Stimulated activated CD4-positive, alpha-beta T cell treated with anti-CD3 and anti-CD28 coated beads, Interleukin-2, amount 100 ng/mL, for 48 hours (primary cell): Measurements from ENCODE around the gene BAHCC1.

ENCODE experiments used
- DNase-seq, 2 donors: peaks; one replicate each; pipeline ENCODE4 v3.0.0-alpha.2; 2020

BAHCC1 gene

DNA sequence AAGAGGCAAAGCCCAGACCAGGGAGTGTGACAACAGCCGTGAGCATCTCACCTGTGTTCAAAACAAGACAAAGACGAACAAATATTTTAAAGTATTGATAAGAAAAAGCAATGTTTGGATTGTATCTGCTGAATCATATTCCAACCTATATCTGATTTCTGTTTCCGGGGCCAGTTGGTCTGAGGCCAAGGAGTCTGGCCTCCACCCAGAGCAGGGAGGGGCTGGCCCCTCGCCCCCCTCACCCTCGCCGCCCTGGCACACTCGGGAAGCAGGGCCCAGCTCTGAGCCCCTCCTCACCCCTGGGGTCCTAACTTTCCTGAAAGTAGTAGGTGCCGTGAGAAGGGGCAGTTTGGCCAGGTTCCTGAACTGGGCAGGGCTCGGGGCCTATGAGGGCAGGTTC lies 69.3 kb downstream of the BAHCC1 start:
- no peak for DNase-seq

DNA sequence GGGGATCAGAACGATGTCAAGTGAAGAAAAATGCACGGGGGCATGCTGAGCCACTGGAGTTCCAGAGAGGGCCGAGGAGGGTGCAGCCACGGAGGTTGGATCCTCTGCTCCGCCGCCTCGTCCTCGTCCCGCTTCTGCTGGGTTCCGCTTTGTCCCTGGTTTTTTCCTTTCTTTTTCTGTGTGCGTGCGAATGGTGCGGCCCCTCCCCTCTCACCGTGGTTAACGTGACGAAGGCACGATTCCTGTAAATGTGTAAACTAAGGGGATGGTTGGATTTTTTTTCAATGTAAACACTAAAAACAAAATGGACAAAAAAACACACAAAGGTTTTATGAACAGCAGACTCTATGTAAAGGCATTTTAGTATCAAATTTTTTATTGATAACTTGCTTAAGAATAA lies 70.7 kb downstream of the BAHCC1 start:
- DNase-seq: no peak

DNA sequence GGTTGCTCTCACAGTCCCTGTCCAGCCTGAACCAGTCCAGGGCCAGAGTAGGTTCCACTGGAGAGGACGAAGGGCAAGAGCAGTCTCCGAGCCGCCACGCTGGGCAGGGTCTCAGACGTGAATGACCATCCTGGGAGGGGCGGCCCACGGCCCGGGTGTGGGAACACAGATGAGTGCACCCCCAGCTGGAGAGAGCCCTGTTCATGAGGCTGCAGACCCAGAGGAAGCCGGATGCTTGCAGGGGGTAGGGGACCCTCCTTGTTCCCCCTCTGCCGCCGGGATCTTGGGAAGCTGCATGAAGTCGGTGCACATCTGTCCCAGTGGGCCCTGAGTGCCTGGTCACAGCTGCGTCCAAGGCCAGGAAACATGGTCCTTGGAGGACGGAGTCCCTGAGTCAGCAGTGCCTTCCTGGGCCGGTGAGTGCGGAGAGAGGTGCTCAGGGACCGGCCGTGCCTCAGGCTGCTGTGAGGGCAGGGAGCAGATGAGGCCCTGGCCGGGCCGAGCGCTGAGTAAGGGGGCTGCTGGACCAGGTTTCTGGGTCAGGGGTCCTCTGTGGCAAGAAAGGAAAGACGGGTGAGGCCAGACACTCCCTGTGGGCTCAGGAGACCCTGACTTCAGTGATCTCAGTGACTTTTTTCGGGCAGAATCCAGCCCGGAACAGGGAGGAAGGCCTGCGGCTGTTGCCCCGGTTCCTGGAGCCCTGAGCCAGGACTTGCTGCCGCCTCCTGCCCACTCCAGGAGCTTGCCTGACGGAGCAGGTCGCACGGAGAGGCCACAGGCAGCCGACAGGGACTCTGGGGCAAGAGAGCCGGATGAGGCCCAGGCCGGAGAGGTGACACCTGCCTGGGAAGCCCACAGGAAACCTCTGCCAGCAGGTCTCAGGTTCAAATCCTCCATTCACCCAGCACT lies 71.6 kb downstream of the BAHCC1 start:
- DNase-seq: no peak

DNA sequence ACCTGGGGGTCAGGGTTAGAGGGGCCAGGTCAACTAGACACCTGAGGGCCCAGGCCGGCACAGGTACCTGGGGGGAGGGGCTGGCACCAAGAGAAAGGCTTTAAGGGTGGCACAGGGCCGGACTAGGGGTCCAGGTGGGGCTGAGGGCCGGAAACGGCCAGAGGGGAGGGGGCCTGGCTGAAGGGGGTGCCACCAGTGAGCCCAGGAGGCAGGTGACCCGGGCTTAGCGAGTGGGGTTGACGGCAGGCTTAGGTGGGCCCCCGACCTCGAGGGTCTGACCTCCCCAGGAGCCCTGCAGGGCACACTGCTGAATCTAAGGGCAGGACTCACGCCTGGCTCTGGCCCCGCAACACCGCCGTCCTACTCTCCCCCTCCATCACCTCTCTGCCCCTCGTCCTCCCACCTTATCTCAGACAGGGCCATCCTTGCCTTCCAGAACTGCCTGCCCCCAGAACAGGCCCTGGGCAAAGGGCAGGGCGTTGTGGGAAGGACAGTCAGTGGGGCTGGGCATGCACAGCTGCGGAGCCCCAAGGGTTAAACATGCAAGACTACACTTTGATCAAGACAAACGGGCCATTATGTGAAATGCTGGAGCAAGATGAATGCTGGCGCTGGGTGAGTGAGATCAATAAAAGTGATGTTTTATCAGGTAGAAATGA lies 73.0 kb downstream of the BAHCC1 start:
- DNase-seq: no peak

DNA sequence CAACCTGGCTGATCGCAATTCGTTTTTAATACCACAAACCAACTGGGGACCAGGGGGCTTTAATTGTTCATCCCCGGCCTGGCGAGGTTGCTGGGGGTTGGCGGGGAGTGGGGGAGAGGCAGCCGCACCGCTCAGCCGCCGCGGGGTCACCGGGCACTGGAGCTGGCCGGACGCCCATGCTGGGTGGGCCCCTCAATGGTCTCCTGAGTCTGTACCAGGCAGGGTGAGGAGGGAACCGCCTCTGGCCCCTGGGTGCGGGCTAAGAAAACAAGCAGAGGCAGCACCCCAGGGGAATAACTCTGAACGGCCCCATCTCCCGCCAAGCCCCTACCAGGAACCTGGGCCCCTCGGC lies 73.5 kb downstream of the BAHCC1 start:
- DNase-seq: no peak

DNA sequence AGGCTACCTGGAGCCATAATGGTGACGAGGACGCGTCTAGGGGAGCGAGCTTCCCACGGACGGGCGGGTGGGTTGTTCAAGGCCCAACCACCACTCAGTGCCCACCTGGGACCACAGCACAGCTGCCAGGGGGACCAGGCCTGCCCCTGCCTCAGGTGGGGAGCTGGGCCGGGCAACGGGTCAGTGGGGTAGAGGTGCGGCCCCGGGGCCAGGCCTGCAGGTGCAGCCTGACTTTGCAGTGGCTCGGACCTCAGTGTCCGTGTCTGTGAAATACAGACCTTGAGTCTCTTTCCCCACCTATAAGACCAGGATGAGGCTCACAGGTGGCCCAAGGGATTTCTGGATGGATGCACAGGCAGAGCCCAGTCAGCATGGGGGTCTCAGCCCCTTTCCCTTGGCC lies 74.0 kb downstream of the BAHCC1 start:
- DNase-seq: no peak

DNA sequence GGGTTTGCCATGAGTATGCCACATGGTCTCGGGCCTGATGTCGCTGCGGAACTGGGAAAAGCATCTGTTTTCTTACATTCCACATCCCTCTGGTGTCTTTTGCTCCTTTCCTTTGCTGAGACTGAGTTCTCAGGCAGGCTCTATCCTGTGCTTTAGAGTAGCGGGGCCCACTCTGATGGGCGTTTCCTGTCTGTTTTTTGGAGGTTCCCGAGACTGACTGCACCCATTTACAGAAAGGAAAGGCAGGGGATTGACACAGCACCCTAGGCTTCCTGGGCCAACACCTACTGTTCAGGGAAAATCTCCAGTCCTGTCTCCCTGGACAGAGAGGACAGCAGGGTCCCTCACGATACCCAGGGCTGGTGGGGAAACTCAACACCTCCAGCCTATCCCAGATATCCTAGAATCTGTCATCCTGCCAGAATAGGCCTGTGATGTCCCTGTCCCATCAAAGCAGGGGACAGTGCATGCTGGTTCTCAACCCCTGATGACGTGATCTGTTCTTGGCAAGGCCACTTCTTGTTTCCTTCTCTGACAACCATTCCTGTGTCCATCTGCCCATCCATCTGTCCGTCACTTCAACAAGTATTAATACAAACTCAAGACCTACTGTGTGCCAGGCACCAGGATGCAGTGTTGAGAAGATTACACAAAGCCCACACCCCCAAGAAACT lies 75.2 kb downstream of the BAHCC1 start:
- no peak for DNase-seq

DNA sequence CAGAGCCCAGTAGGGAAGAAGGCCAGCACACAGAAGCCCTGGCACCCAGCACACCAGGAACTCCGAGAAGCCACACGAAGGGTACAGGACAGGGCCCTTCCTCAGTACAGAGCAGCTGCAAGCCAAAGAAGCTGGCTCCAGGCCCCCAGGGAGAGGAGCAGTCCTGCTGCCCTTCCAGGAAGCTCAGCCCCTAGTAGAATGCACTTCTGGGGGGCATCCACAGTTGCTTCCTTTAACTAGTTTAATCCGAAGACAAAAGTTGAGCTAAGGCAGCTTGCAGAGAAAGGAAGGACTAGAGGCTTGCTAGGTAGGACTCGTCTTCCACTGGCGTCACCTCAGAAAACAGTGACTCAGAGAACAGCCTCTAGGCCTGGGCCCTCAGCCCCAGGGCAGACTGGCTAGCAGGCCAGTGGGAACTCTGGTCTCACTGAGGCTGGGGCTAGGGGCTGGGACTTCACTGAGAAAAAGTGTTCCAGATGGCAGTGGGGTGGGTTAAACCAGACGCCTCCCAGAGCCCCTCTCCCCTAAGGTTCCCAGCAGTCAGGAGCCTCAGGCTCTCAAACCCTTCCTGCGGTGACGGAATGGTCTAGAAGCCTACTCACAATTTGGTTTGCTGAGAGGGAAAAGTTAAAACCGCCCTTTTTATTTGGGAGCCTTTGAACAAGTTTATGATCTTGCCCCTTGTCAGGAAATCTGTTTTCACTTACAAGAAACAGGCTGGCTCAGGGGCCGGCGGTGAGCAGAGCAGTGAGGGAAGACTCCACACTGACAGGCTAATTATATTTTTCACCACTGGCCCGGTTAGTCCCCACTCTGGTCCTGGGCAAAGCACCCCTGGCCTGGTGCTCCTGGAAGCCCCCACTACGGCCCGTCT lies 75.9 kb downstream of the BAHCC1 start:
- DNase-seq: no peak

DNA sequence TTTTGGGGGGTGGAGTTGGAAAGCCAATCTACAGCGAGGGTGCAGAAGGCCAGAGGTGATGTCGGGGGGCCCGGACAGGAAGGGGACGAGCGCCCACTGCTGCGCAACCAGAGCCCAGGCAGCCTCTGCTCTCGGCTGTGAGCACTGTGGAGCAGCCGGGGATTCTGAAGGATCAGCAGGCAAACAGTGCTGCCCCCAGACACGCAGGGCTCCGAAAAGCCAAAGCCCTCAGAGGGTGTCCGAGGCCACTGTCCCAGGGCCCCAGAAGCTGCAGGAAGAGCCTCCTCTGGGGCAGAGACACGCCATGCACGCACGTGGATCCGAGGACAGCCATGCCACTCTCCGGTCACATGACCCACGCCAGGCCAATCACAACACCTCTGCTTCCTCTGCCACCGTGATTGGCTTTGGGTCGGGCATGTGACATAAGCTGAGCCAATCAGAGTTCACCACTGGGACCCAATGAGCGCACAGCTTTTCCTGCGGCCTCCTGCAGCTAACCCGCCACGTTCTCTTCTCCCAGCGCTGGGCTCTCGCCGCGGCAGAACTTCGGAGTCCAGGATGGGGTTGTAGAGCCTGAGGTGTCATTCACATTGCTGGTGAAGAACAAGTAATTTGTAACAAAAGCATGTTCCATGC lies 76.7 kb downstream of the BAHCC1 start:
- DNase-seq: no peak

DNA sequence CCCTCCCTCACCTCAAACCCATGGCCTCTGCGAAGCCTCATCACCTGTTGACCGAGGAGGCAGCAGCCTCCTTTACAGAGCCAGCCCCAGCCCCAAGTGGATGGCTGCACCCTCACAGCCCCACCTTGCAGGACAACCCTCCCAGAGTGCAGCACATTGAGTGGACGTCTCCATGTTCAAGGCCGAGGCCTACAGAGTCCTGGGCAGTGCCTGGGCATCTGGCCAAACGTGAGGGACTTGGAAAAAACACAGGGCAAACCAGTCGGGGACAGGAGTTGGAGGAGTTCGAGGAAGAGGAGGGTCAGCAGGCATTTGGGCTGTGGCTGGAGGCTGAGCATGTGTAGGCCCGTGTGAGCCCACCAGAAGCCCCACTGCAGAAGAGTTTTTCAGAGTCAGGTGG lies 77.8 kb downstream of the BAHCC1 start:
- no peak for DNase-seq

DNA sequence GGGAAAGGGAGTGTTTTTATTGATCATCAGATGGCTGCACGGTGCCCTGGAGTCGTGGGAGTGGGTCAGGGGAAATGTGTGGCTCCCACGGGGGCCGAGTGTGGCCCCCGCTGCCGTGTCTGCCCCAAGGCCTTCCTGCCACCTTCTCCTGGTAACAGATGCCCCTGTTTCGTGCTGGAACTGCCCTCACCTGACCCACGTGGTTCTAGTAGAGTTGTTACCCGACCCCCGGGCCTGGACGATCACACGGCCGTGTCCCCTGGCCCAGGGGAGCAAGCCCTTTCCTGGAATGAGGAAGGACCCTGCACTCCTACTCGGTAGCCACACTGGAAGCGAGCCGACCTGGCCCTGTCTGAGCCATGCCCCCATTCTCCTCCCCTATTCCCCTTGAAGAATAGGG lies 79.7 kb downstream of the BAHCC1 start:
- no peak for DNase-seq

DNA sequence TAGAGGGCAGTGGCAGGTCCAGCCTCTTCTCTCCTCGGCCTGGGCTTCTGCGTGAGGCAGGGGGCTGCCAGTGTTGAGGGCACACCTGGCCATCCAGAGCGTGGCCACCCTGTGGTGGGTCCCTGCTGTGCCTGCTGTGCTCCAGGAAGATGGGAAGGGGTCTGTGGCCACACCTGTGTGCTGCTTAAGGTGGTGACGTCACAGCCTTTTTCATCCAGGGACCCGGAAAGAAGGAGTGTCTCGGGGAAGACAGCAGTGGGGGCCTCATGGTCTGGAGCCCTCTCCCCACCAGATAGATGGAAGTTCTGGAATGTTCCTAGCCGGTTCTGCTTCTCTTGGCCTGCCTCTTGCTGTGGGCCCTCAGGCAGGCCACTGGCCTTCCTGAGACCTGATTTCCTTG lies 80.8 kb downstream of the BAHCC1 start:
- no peak for DNase-seq

DNA sequence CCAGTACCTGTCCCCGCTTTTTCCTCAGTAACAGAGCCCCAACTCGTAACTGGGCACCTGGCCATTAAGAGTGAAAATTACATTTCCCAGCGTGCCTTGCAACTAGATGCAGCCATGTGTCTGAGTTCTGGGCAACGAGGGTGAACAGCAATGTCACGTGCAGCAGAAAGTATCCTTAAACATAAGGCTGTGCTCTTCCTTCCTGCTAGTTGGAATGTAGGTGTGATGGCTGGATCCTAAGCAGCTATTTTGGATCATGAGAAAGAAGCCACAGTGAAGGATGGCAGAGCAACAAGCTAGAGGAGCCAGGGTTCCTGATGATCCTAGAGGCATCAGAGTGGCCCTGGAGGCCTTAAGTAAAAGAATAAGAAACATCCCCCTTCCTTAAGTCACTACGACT lies 81.4 kb downstream of the BAHCC1 start:
- DNase-seq: no peak

DNA sequence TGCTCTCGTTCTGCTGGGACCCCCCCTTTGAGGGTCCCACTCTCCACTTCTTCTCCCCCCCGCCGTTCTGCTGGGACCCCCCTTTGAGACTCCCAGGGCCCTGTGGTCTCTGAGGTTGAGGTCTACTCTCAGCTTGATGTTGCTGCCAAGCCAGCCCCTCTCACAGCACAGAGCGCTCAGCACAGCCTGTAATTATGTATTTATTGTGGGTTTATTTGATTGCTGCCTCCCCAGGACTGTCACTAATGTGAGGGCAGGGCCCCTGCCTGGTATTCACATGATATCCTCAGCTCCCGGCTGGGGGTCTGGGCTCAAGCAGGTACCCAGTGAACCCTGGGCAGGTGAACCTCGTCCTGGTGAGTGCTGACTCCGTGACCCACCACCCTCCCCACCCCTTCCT lies 81.9 kb downstream of the BAHCC1 start:
- DNase-seq: no peak

DNA sequence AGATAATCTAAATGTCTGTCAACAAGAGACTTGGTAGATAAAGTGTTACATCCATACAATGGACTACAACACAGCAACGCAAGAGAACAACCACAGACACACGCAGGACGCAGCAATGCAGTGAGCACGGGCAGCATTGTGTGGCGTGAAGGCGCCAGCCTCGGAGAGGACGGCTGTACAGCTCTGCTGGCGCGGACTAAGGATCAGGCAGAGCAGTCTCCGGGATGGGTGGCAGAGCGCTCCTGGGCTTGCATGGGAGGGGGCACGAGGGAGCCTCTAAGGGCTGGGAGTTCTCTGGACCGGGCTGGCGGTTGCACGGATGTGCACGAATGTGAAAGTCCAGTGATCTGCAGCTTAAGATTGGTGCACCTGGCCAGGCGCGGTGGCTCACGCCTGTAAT lies 82.9 kb downstream of the BAHCC1 start:
- no peak for DNase-seq

DNA sequence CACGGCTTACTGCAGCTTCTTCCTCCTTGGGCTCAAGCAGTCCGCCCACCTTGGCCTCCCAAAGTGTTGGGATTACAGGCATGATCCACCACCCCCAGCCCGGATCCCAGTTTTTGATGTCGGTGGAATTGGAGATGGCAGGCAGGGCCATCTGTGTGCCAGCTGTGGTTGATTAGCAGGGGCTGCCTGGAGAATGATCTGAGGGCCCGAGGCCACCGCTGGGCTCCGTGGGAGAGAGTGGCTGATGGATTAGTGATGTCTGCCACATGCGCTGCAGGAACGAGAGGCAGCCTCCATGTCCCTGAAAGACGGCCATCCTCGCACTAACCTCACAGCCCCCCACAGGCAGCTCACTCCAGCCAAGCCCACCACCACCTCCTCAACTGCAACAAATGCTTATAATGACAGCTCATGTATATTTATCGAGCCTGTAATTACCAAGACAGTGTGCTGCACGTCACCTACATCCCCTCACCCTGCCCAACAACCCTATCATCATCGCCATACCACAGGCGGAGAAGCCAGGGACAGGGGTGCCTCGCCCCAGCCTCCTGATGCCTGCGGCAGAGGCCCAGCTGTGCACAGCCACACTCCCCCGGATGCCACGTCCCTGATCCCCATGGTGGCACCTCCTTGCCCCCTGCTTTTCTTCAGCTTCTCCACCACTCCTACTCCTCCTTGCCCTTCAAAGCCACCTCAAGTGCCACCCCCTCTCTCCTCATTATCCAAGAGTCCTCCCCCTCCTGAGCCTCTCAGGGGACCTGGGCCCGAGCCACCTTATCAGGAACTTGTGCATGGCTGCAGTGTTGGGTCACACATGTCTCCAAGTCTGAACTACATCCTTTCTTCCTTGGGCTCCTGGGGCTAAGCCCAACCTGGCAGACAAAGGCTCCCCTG lies 84.2 kb downstream of the BAHCC1 start:
- no peak for DNase-seq

DNA sequence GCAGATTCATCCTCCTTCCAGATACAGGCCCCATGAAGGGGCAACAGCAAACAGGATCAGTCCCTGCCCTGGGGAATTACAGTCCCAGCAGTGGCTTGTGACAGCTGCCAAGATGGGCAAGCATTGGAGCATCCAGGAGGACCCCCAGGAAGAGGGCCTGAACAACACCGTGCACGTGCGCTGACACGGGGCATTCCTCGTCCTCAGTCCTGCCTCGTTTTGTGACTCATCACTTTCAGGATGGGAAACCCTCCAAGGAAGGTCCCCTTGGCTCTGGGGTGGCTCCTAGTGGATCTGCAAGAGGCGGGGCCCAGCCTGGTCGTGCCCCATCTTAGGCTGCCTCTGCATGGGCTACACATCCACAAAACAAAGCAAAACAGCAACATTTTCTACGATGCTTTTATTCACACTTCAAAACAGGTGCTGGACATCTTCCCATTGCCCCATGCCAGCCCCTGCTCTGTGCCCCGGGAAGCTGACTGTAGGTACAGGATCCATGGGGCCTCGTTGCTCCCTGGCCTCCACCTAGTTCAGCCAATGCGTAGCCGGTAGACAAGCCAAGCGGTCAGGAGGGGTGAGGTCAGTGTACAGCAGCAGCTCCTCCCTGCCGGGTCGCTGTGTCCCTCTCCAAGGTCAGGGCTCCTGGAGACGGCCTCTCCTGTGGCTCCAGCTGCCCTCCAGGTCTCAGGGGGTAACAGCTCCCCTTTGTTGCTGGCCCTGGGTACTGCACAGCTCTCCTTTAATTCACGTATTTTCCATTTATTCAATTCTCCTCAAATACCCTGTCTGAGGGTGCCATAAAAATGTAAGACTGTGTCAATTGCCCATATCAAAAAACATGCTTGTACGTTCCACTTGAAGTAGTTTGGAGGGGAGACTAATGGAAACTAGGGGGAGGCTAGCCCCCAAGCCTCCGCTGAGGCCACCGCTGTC lies 85.1 kb downstream of the BAHCC1 start:
- DNase-seq: no peak

DNA sequence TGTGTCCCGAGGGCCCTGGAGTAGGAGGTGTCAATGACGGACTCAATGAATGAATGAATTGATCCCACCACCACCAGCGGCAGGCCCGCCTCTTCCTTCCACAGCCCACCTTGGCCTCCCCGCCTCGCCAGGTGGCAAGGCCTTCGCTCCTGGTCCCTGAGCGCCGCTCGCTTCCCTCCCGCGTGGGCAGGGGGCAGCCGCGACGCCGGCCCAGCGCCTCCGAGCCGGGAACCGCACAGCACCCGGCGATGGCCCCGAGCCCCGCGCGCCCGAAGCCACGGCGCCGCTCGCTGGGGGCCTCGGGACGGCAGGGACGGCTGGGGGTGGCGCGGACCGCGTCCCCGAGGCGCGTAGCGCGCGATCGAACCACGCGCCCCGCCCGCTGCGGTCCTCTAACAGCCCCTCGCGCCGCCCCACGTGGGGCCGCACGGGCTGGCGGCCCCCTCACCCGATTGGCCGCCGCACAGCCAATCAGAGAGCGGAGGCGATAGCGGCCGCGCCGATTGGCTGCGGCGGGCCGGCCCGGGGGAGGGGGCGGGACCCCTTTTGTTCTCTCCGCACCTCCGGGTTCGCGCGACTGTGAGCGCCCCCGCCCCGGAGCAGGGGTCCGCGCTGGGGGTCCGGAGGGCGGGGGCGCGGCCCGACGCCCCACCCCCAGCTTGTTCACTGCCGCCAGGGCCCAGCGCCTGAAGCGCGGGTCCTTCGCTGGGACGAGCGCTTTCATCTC lies 86.0 kb downstream of the BAHCC1 start:
- peak; percentile 28 to 55 for DNase-seq

DNA sequence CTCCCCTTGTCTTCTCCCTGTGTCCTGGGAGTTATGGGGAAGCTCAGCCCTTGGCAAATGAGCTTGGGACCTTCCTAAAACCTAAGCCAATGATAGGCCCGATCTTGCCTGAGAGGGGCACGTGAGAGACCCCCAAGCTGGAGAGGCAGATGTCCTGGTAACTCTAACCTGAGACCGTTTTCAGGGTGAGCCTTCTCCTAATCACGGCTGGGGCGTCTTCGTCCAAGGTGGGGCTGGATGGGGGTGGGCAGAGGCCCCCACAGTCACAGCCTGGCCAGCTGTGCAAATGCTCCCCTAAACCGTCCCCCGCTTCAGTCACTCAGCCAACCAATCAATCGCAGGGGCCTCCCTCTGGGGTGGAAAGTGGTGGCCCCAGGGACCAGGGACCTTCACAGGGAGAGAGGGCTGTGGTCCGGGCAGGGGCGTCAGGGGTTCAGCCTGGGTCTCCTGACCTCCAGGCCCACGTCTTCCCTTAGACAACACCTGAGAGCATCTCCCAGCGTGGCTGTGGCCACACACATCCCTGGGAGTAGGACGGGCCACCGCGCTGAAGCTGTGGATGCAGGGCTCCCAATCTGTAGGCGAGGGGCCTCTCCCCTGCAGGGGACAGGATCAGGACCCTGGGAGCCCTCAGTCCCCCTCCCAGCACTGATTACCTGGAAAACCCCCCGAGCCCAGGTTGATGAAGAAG lies 86.7 kb downstream of the BAHCC1 start:
- DNase-seq: no peak
